ENCODE measurements around the gene GRIN2C. TPM values are rescaled to one million over a fixed set of nuclear protein-coding genes. Genes with fewer than 3 reads are reported as not detected.
A peak's percentile ranks its signal among the peaks of the same experiment; 100 is the strongest.

Gene GRIN2C
- total RNA-seq, 1 experiment from 2014 or later = not detected

GRCh38 chr17:74857191-74857590 lies 2.5 kb downstream of the GRIN2C start:
- H3K9ac ChIP-seq (ENCODE audit: low read length) = no peak overlapping the region
- H4K20me1 ChIP-seq (ENCODE audit: insufficient read depth, low read depth, low read length) = no peaks in the 10 kb centered on the region
- H3K4me1 ChIP-seq (ENCODE audit: low read length) = peaks cover 19% of the 10 kb centered on the region
- no peak overlapping the region for H3K27ac ChIP-seq (ENCODE audit: low read length)
- no peak overlapping the region for H3K4me2 ChIP-seq (ENCODE audit: low read depth, low read length, poor library complexity, severe bottlenecking)
- H3K9me3 ChIP-seq (ENCODE audit: low read length) = no peaks in the 10 kb centered on the region
- no peak overlapping the region for H3K4me3 ChIP-seq (ENCODE audit: low read length)
- H3K27me3 ChIP-seq (ENCODE audit: low read length) = no peaks in the 10 kb centered on the region
- H3K79me2 ChIP-seq (ENCODE audit: low read length) = no peaks in the 10 kb centered on the region
- no peak for DNase-seq
- H3K9me2 ChIP-seq (replicated peaks; ENCODE audit: insufficient read depth, low read length) = no peaks in the 10 kb centered on the region
- H3K36me3 ChIP-seq (ENCODE audit: insufficient read depth, low read length) = no peaks in the 10 kb centered on the region
- no peak overlapping the region for H2AFZ ChIP-seq (ENCODE audit: low read length)

GRCh38 chr17:74856112-74856511 lies 3.6 kb downstream of the GRIN2C start:
- Histone ChIP-seq H3K9me2 (replicated peaks; ENCODE audit: insufficient read depth, low read length) (no peaks in the 10 kb centered on the region), H3K4me3 (ENCODE audit: low read length) (no peak overlapping the region), H3K79me2 (ENCODE audit: low read length) (no peaks in the 10 kb centered on the region), H3K9ac (ENCODE audit: low read length) (no peak overlapping the region), H3K9me3 (ENCODE audit: low read length) (no peaks in the 10 kb centered on the region), H3K36me3 (ENCODE audit: insufficient read depth, low read length) (no peaks in the 10 kb centered on the region), H4K20me1 (ENCODE audit: insufficient read depth, low read depth, low read length) (no peaks in the 10 kb centered on the region), H3K27ac (ENCODE audit: low read length) (no peak overlapping the region), H2AFZ (ENCODE audit: low read length) (no peak overlapping the region), H3K4me2 (ENCODE audit: low read depth, low read length, poor library complexity, severe bottlenecking) (no peak overlapping the region), H3K27me3 (ENCODE audit: low read length) (no peaks in the 10 kb centered on the region), H3K4me1 (ENCODE audit: low read length) (peaks cover 15% of the 10 kb centered on the region)
- DNase-seq = no peak

GRCh38 chr17:74855323-74855722 lies 4.4 kb downstream of the GRIN2C start:
- no peak overlapping the region for H3K27ac ChIP-seq (ENCODE audit: low read length)
- H3K9me2 ChIP-seq (replicated peaks; ENCODE audit: insufficient read depth, low read length) = no peaks in the 10 kb centered on the region
- no peaks in the 10 kb centered on the region for H3K79me2 ChIP-seq (ENCODE audit: low read length)
- no peak overlapping the region for H3K4me2 ChIP-seq (ENCODE audit: low read depth, low read length, poor library complexity, severe bottlenecking)
- no peak overlapping the region for H3K4me3 ChIP-seq (ENCODE audit: low read length)
- peaks cover 15% of the 10 kb centered on the region for H3K4me1 ChIP-seq (ENCODE audit: low read length)
- H3K9ac ChIP-seq (ENCODE audit: low read length) = no peak overlapping the region
- H3K27me3 ChIP-seq (ENCODE audit: low read length) = no peaks in the 10 kb centered on the region
- DNase-seq = no peak
- H4K20me1 ChIP-seq (ENCODE audit: insufficient read depth, low read depth, low read length) = no peaks in the 10 kb centered on the region
- no peaks in the 10 kb centered on the region for H3K36me3 ChIP-seq (ENCODE audit: insufficient read depth, low read length)
- H3K9me3 ChIP-seq (ENCODE audit: low read length) = no peaks in the 10 kb centered on the region
- H2AFZ ChIP-seq (ENCODE audit: low read length) = no peak overlapping the region

GRCh38 chr17:74854792-74855191 lies 4.9 kb downstream of the GRIN2C start:
- peaks cover 15% of the 10 kb centered on the region for H3K4me1 ChIP-seq (ENCODE audit: low read length)
- no peak overlapping the region for H2AFZ ChIP-seq (ENCODE audit: low read length)
- no peaks in the 10 kb centered on the region for H3K9me2 ChIP-seq (replicated peaks; ENCODE audit: insufficient read depth, low read length)
- no peak overlapping the region for H3K27ac ChIP-seq (ENCODE audit: low read length)
- DNase-seq = no peak
- no peak overlapping the region for H3K9ac ChIP-seq (ENCODE audit: low read length)
- no peaks in the 10 kb centered on the region for H3K27me3 ChIP-seq (ENCODE audit: low read length)
- H3K4me2 ChIP-seq (ENCODE audit: low read depth, low read length, poor library complexity, severe bottlenecking) = no peak overlapping the region
- H3K9me3 ChIP-seq (ENCODE audit: low read length) = no peaks in the 10 kb centered on the region
- H3K79me2 ChIP-seq (ENCODE audit: low read length) = no peaks in the 10 kb centered on the region
- no peak overlapping the region for H3K4me3 ChIP-seq (ENCODE audit: low read length)
- no peaks in the 10 kb centered on the region for H4K20me1 ChIP-seq (ENCODE audit: insufficient read depth, low read depth, low read length)
- H3K36me3 ChIP-seq (ENCODE audit: insufficient read depth, low read length) = no peaks in the 10 kb centered on the region

- Histone ChIP-seq H3K27me3 (ENCODE audit: low read length) (no peaks in the 10 kb centered on the region), H3K4me2 (ENCODE audit: low read depth, low read length, poor library complexity, severe bottlenecking) (peak overlapping the region; percentile 86), H3K9me3 (ENCODE audit: low read length) (no peaks in the 10 kb centered on the region), H3K9me2 (replicated peaks; ENCODE audit: insufficient read depth, low read length) (no peaks in the 10 kb centered on the region), H4K20me1 (ENCODE audit: insufficient read depth, low read depth, low read length) (no peaks in the 10 kb centered on the region), H3K9ac (ENCODE audit: low read length) (peak overlapping the region; percentile 75), H3K79me2 (ENCODE audit: low read length) (no peaks in the 10 kb centered on the region), H3K4me1 (ENCODE audit: low read length) (peaks cover 15% of the 10 kb centered on the region), H2AFZ (ENCODE audit: low read length) (no peak overlapping the region; the same call in 1 of the 2 replicates), H3K4me3 (ENCODE audit: low read length) (peak overlapping the region; percentile 68; the same call in 1 of the 2 replicates), H3K36me3 (ENCODE audit: insufficient read depth, low read length) (no peaks in the 10 kb centered on the region), H3K27ac (ENCODE audit: low read length) (no peak overlapping the region)
- DNase-seq = no peak
Measured at GRCh38 chr17:74853669-74854068, 6.0 kb downstream of the GRIN2C start.

- peak overlapping the region; percentile 86 for H3K4me2 ChIP-seq (ENCODE audit: low read depth, low read length, poor library complexity, severe bottlenecking)
- peak overlapping the region; percentile 87 for H2AFZ ChIP-seq (ENCODE audit: low read length)
- H3K9me2 ChIP-seq (replicated peaks; ENCODE audit: insufficient read depth, low read length) = no peaks in the 10 kb centered on the region
- no peaks in the 10 kb centered on the region for H3K9me3 ChIP-seq (ENCODE audit: low read length)
- DNase-seq = peak; percentile 47
- H4K20me1 ChIP-seq (ENCODE audit: insufficient read depth, low read depth, low read length) = no peaks in the 10 kb centered on the region
- no peaks in the 10 kb centered on the region for H3K36me3 ChIP-seq (ENCODE audit: insufficient read depth, low read length)
- peaks cover 15% of the 10 kb centered on the region for H3K4me1 ChIP-seq (ENCODE audit: low read length)
- H3K9ac ChIP-seq (ENCODE audit: low read length) = peak overlapping the region; percentile 75
- peak overlapping the region; percentile 68 for H3K4me3 ChIP-seq (ENCODE audit: low read length)
- no peak overlapping the region for H3K27ac ChIP-seq (ENCODE audit: low read length)
- H3K79me2 ChIP-seq (ENCODE audit: low read length) = no peaks in the 10 kb centered on the region
- no peaks in the 10 kb centered on the region for H3K27me3 ChIP-seq (ENCODE audit: low read length)
Measured at GRCh38 chr17:74853048-74853397, 6.7 kb downstream of the GRIN2C start.

- H3K27ac ChIP-seq (ENCODE audit: low read length) = no peak overlapping the region
- no peaks in the 10 kb centered on the region for H3K9me2 ChIP-seq (replicated peaks; ENCODE audit: insufficient read depth, low read length)
- peak overlapping the region; percentile 68 for H3K4me3 ChIP-seq (ENCODE audit: low read length)
- peak overlapping the region; percentile 87 for H2AFZ ChIP-seq (ENCODE audit: low read length)
- H3K36me3 ChIP-seq (ENCODE audit: insufficient read depth, low read length) = no peaks in the 10 kb centered on the region
- no peaks in the 10 kb centered on the region for H4K20me1 ChIP-seq (ENCODE audit: insufficient read depth, low read depth, low read length)
- H3K4me2 ChIP-seq (ENCODE audit: low read depth, low read length, poor library complexity, severe bottlenecking) = peak overlapping the region; percentile 86
- no peaks in the 10 kb centered on the region for H3K27me3 ChIP-seq (ENCODE audit: low read length)
- peak; percentile 90 for DNase-seq
- H3K79me2 ChIP-seq (ENCODE audit: low read length) = no peaks in the 10 kb centered on the region
- peak overlapping the region; percentile 75 for H3K9ac ChIP-seq (ENCODE audit: low read length)
- H3K4me1 ChIP-seq (ENCODE audit: low read length) = peaks cover 15% of the 10 kb centered on the region
- H3K9me3 ChIP-seq (ENCODE audit: low read length) = no peaks in the 10 kb centered on the region
Measured at GRCh38 chr17:74852237-74853047, 7.2 kb downstream of the GRIN2C start.

GRCh38 chr17:74851612-74852236 lies 8.0 kb downstream of the GRIN2C start:
- Histone ChIP-seq H3K4me2 (ENCODE audit: low read depth, low read length, poor library complexity, severe bottlenecking) (no peak overlapping the region), H3K9me2 (replicated peaks; ENCODE audit: insufficient read depth, low read length) (no peaks in the 10 kb centered on the region), H3K4me3 (ENCODE audit: low read length) (no peak overlapping the region), H3K9me3 (ENCODE audit: low read length) (no peaks in the 10 kb centered on the region), H3K27ac (ENCODE audit: low read length) (no peak overlapping the region), H3K27me3 (ENCODE audit: low read length) (no peaks in the 10 kb centered on the region), H2AFZ (ENCODE audit: low read length) (no peak overlapping the region), H3K36me3 (ENCODE audit: insufficient read depth, low read length) (no peaks in the 10 kb centered on the region), H3K9ac (ENCODE audit: low read length) (no peak overlapping the region), H3K79me2 (ENCODE audit: low read length) (no peaks in the 10 kb centered on the region), H4K20me1 (ENCODE audit: insufficient read depth, low read depth, low read length) (no peaks in the 10 kb centered on the region), H3K4me1 (ENCODE audit: low read length) (peaks cover 15% of the 10 kb centered on the region)
- DNase-seq = no peak
